GM12875 (cell line): ENCODE measurements around the gene ACACB.

Experiments
- H3K4me3 ChIP-seq: one replicate; pipeline ENCODE4 v1.5.1; 2011; ENCODE audit warnings: low read depth, low read length, control low read depth
- TF ChIP-seq, protein P1 (sequence below): IDR thresholded peaks from 2 replicates; pipeline ENCODE4 v1.5.1; 2011; ENCODE audit warnings: low read depth, mild to moderate bottlenecking, control low read depth, inconsistent platforms, low read length, moderate library complexity, borderline replicate concordance; ENCODE audit not compliant: insufficient read depth

ACACB gene

GRCh38 chr12:109279525-109279924, 163.1 kb downstream of the ACACB start:
- H3K4me3 ChIP-seq, result no peak overlapping the region
- TF ChIP-seq, protein P1, sequence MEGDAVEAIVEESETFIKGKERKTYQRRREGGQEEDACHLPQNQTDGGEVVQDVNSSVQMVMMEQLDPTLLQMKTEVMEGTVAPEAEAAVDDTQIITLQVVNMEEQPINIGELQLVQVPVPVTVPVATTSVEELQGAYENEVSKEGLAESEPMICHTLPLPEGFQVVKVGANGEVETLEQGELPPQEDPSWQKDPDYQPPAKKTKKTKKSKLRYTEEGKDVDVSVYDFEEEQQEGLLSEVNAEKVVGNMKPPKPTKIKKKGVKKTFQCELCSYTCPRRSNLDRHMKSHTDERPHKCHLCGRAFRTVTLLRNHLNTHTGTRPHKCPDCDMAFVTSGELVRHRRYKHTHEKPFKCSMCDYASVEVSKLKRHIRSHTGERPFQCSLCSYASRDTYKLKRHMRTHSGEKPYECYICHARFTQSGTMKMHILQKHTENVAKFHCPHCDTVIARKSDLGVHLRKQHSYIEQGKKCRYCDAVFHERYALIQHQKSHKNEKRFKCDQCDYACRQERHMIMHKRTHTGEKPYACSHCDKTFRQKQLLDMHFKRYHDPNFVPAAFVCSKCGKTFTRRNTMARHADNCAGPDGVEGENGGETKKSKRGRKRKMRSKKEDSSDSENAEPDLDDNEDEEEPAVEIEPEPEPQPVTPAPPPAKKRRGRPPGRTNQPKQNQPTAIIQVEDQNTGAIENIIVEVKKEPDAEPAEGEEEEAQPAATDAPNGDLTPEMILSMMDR, result no peak

- no peak overlapping the region for H3K4me3 ChIP-seq
- TF ChIP-seq, protein P1, result no peak
Observed at GRCh38 chr12:109281452-109281851, 165.1 kb downstream of the ACACB start.

GRCh38 chr12:109284392-109284791, 168.0 kb downstream of the ACACB start:
- TF ChIP-seq, protein P1, result no peak
- H3K4me3 ChIP-seq, result no peak overlapping the region

GRCh38 chr12:109286252-109286651, 169.9 kb downstream of the ACACB start:
- H3K4me3 ChIP-seq, result no peak overlapping the region
- TF ChIP-seq, protein P1, result no peak

GRCh38 chr12:109286652-109287051, 170.3 kb downstream of the ACACB start:
- TF ChIP-seq, protein P1, result no peak
- no peak overlapping the region for H3K4me3 ChIP-seq

GRCh38 chr12:109287181-109287580, 170.8 kb downstream of the ACACB start:
- H3K4me3 ChIP-seq, result no peak overlapping the region
- TF ChIP-seq, protein P1, result no peak

- no peak overlapping the region for H3K4me3 ChIP-seq
- TF ChIP-seq, protein P1, result no peak
Observed at GRCh38 chr12:109287811-109288469, 171.6 kb downstream of the ACACB start.
